ENCODE results near the gene HDAC7.

HDAC7 gene

GRCh38 chr12:47733142-47733541, 86.6 kb downstream of the HDAC7 start:
- no peak for DNase-seq (ENCODE audit: low read depth in 4 of 4, low spot score in 1 of 4)
